ENCODE measurements around the gene GALNT2. TPM values are rescaled to one million over a fixed set of nuclear protein-coding genes. Genes with fewer than 3 reads are reported as not detected.

GALNT2 gene
- total RNA-seq, 1 donor from 2014 or later, result 28.3 TPM

DNA sequence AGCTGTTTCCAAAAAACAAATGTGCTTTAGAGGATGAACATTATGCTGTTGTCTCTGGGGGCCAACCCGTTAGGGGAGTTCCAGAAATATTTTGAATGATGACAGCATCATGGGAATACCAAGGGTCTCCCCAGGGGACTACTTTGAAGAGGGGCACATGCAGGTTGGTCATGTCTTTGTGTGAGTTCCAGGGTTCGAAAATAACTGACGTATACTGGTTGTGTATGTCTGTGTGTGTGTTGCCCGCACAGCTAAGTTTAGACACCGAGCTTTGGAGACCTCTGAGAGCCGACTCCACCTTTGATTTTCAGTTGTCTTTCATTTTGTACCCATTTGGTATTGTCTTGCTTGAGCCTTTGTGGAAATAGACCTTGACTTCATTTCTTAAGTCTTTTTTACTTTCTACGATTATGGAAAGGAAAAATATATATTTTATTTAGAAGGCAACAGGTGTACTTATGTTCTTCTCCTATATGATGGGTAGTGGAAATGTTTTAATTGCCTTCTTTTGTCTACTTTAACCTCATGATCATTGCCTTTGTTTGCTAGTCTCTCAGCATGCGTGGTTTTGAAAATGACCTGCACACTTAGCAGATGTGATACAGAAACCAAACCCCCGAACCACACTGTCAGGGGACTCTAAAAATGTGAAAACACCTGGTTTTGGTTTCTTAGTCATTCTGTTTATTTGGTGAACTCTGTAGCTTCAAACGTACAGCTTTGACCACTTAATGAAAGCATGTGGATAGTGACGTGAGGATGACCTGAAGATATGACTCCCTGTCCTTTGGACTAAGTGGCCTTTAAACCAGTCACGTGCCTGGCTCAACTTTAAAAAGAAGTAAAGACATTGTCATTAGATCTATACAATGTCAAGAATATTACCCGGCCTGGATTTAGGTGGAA, 56.5 kb downstream of the GALNT2 start:
- Histone ChIP-seq H3K4me1 (peaks cover 59% of the 10 kb centered on the region), H3K27ac (replicated peaks) (no peak overlapping the region), H3K9me3 (replicated peaks) (no peaks in the 10 kb centered on the region), H3K4me3 (no peak overlapping the region), H3K36me3 (no peaks in the 10 kb centered on the region), H3K27me3 (ENCODE audit: low read depth) (no peaks in the 10 kb centered on the region)
- no peak for TF ChIP-seq CTCF (IDR thresholded peaks at IDR 0.05; ENCODE audit: borderline replicate concordance)
- intact Hi-C loops (cut with micrococcal nuclease), result no loop called here
- no peak for DNase-seq

DNA sequence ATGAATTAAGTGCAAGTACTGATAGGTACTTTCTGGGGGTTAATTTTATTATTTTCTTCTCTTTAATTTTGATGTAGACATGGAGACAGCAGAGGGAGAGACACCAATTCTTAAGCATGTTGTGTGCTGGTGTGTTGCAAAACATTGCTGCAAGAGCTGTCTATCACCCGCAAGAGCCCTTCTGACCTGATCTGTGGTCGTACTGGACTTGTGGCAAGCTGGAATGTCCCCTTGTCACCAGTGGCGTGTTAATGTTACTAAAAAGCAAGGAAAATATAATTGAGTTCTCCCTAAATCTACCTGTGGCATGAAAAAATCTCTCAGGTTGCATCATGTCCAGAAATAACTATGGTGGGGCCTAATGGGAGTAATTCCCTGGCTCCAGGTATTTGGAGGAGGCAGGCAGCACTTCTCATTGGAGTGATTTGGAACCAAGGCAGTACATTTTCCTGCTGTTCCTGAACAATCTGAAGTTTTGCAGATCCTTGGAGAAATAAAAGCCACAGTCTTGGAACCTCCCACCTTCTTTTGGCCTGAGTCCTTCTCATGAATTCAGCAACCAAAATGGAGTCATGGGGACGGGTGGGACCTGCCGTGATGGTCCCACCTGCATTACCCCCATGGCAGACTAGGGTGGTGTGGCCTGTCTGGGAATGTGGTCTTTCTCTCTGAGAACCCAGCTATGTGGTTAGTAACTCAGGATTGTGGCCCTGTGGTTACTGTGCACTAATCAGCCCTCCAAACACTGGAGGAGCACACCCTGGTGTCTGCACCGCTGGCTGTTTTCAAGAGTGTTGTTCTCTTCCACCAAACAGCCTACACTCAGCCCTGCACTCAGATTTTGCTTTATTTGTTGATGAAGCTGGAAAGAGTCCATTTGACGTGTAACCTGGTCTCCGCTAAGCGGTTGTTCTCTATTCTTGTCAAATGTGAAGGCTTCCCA, 57.4 kb downstream of the GALNT2 start:
- no peak overlapping the region for H3K27ac ChIP-seq (replicated peaks)
- H3K4me3 ChIP-seq, result no peak overlapping the region
- peaks cover 60% of the 10 kb centered on the region for H3K4me1 ChIP-seq
- no peaks in the 10 kb centered on the region for H3K9me3 ChIP-seq (replicated peaks)
- H3K36me3 ChIP-seq, result no peaks in the 10 kb centered on the region
- no peak for DNase-seq
- intact Hi-C loops (cut with micrococcal nuclease), result no loop called here
- H3K27me3 ChIP-seq (ENCODE audit: low read depth), result no peaks in the 10 kb centered on the region
- TF ChIP-seq CTCF (IDR thresholded peaks at IDR 0.05; ENCODE audit: borderline replicate concordance), result no peak

DNA sequence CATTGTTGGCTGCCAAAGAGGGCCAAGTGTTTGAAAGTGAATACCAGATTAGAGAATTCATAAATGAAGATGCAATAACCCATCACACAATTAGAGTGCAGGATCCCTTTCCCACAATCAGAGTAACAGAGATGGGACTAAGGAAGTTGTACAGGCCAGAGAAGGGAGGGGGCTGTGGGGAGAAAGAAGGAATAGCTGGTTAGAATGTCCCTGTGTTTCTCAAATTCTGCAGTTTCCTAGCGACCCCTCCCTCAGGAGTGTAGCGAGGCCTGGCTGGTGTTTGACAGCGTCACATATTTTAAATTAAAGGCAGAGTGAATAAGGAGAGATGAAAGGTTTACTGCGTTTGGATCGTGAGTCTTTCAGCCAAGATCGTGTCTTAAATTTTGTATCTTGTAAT, 58.1 kb downstream of the GALNT2 start:
- H3K27ac ChIP-seq (replicated peaks), result no peak overlapping the region
- H3K4me1 ChIP-seq, result peaks cover 54% of the 10 kb centered on the region
- no peak for TF ChIP-seq CTCF (IDR thresholded peaks at IDR 0.05; ENCODE audit: borderline replicate concordance)
- H3K9me3 ChIP-seq (replicated peaks), result no peaks in the 10 kb centered on the region
- H3K27me3 ChIP-seq (ENCODE audit: low read depth), result no peaks in the 10 kb centered on the region
- H3K36me3 ChIP-seq, result no peaks in the 10 kb centered on the region
- DNase-seq, result no peak
- no peak overlapping the region for H3K4me3 ChIP-seq
- intact Hi-C loops (cut with micrococcal nuclease), result no loop called here

- DNase-seq, result no peak
- intact Hi-C loops (cut with micrococcal nuclease), result no loop called here
- no peaks in the 10 kb centered on the region for H3K36me3 ChIP-seq
- no peaks in the 10 kb centered on the region for H3K27me3 ChIP-seq (ENCODE audit: low read depth)
- H3K4me3 ChIP-seq, result no peak overlapping the region
- no peak for TF ChIP-seq CTCF (IDR thresholded peaks at IDR 0.05; ENCODE audit: borderline replicate concordance)
- no peaks in the 10 kb centered on the region for H3K9me3 ChIP-seq (replicated peaks)
- no peak overlapping the region for H3K27ac ChIP-seq (replicated peaks)
- peaks cover 47% of the 10 kb centered on the region for H3K4me1 ChIP-seq
Measured at GRCh38 chr1:230125640-230126528, 58.8 kb downstream of the GALNT2 start.

Measured in left ventricle myocardium inferior (tissue), 1 donor.